ENCODE results near the gene OR51B6. TPM values are rescaled to one million over a fixed set of nuclear protein-coding genes. Genes with fewer than 3 reads are reported as not detected.
"Not testable (repeated sequence)": the region's sequence is repeated elsewhere in the genome, so short reads cannot be mapped to it uniquely, and the experiment has no call there.

OR51B6 gene
- total and polyA plus RNA-seq, 2 experiments from 2014 or later = not detected

DNA sequence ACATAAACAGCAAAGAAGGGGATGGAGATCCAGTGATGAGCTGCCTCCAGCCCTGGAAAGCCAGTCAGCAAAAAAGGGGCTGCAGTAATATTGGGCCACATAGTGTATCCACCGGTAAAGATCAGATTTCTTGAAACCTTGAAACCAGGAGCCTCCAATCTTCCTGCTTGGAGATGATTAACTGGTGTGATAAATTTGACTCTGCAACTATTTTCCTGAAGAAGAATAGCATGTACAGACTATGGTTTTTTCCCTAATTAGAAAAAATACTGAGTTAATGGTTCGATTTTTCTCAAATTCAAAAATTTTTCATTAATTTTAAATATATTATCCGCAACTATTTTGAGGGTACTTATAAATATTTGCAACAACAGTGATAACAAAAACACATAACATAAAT lies 27.1 kb upstream of the OR51B6 start, which contains the start of gene OR51B2:
TSS of gene OR51B2 (minus strand) at position 101 of the 400 bp plus-strand sequence. CDS start at position 101, 0 bp downstream.
- no peak within 1 kb of the TSS for H3K4me2 ChIP-seq (ENCODE audit: unreplicated experiment)
- DNase-seq = no peak
- H3K4me3 ChIP-seq = no peak within 1 kb of the TSS
- no peak for TF ChIP-seq EZH2phosphoT487 (IDR thresholded peaks at IDR 0.05; ENCODE audit: insufficient read depth, low read depth)
- no peaks in the 10 kb centered on the region for H3K9me3 ChIP-seq (ENCODE audit: low read depth)
- WGBS, 2 experiments (ENCODE audit: low coverage in 1 of 2, low lambda C conversion rate in 2 of 2, missing lambda C conversion rate in 2 of 2) = 74 to 78% methylated on average over 3 of the region's 3 CpGs
- no peaks in the 10 kb centered on the region for H3K36me3 ChIP-seq (ENCODE audit: low read depth)
- no peaks in the 10 kb centered on the region for H3K4me1 ChIP-seq (ENCODE audit: insufficient read depth)
- H3K27ac ChIP-seq = no peak within 1 kb of the TSS
- no peaks in the 10 kb centered on the region for H3K27me3 ChIP-seq (replicated peaks; ENCODE audit: insufficient read depth)
- H3K79me2 ChIP-seq (ENCODE audit: insufficient read depth) = no peaks in the 10 kb centered on the region
- no peak within 1 kb of the TSS for H3K9ac ChIP-seq
- no peak within 1 kb of the TSS for H2AFZ ChIP-seq
- H3K9me2 ChIP-seq (ENCODE audit: insufficient read depth) = peaks cover 6% of the 10 kb centered on the region; the same call in 1 of the 2 replicates
- no peaks in the 10 kb centered on the region for H3F3A ChIP-seq (ENCODE audit: insufficient read depth)
- H4K20me1 ChIP-seq (ENCODE audit: insufficient read depth) = no peaks in the 10 kb centered on the region
- in situ Hi-C loops (cut with MboI) = no loop called here

DNA sequence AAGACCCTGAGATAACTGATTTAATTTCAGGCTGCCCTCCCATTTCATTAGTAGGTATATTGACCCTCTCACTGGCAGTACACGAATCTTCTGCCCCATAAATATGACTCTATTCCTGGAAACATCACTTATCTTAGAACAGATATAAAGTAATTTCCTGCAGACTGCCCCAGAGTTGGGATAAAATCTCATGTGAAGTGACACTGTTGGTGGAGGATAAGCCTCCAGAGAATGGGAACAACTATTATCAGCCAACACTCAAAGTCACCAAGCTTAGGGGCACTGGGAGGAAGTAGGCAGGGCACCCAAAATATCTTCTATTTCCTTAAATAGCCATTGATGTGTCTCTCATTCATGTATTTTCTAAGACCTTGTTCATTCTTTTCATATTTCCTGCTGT lies 16.1 kb upstream of the OR51B6 start:
- Histone ChIP-seq H3K27ac (no peak overlapping the region), H3F3A (ENCODE audit: insufficient read depth) (no peaks in the 10 kb centered on the region), H3K4me2 (ENCODE audit: unreplicated experiment) (no peak overlapping the region), H3K4me1 (ENCODE audit: insufficient read depth) (peaks cover 15% of the 10 kb centered on the region), H3K9me3 (ENCODE audit: low read depth) (no peaks in the 10 kb centered on the region), H3K9me2 (ENCODE audit: insufficient read depth) (no peaks in the 10 kb centered on the region), H3K9ac (no peak overlapping the region), H4K20me1 (ENCODE audit: insufficient read depth) (no peaks in the 10 kb centered on the region), H3K27me3 (replicated peaks; ENCODE audit: insufficient read depth) (no peaks in the 10 kb centered on the region), H2AFZ (peak overlapping the region; percentile 53), H3K79me2 (ENCODE audit: insufficient read depth) (no peaks in the 10 kb centered on the region), H3K36me3 (ENCODE audit: low read depth) (no peaks in the 10 kb centered on the region), H3K4me3 (no peak overlapping the region)
- 46 to 59% methylated on average over 1 of the region's 1 CpG for WGBS, 2 experiments (ENCODE audit: low coverage in 1 of 2, low lambda C conversion rate in 2 of 2, missing lambda C conversion rate in 2 of 2)
- in situ Hi-C loops (cut with MboI) = no loop called here
- TF ChIP-seq EZH2 (IDR thresholded peaks at IDR 0.05; ENCODE audit: insufficient read depth, poor library complexity, severe bottlenecking) = no peak
- TF ChIP-seq EZH2phosphoT487 (IDR thresholded peaks at IDR 0.05; ENCODE audit: insufficient read depth, low read depth) = no peak
- DNase-seq = no peak

GRCh38 chr11:5336331-5336730 lies 15.0 kb upstream of the OR51B6 start:
- H4K20me1 ChIP-seq (ENCODE audit: insufficient read depth) = no peaks in the 10 kb centered on the region
- peaks cover 15% of the 10 kb centered on the region for H3K4me1 ChIP-seq (ENCODE audit: insufficient read depth)
- no peaks in the 10 kb centered on the region for H3K9me2 ChIP-seq (ENCODE audit: insufficient read depth)
- no peak overlapping the region for H3K4me2 ChIP-seq (ENCODE audit: unreplicated experiment)
- H3F3A ChIP-seq (ENCODE audit: insufficient read depth) = no peaks in the 10 kb centered on the region
- no peaks in the 10 kb centered on the region for H3K36me3 ChIP-seq (ENCODE audit: low read depth)
- H3K27ac ChIP-seq = no peak overlapping the region
- H3K9me3 ChIP-seq (ENCODE audit: low read depth) = no peaks in the 10 kb centered on the region
- no peak overlapping the region for H2AFZ ChIP-seq
- peak; percentile 26 for DNase-seq
- no peak overlapping the region for H3K9ac ChIP-seq
- TF ChIP-seq EZH2phosphoT487 (IDR thresholded peaks at IDR 0.05; ENCODE audit: insufficient read depth, low read depth) (no peak), EZH2 (IDR thresholded peaks at IDR 0.05; ENCODE audit: insufficient read depth, poor library complexity, severe bottlenecking) (no peak)
- no peaks in the 10 kb centered on the region for H3K27me3 ChIP-seq (replicated peaks; ENCODE audit: insufficient read depth)
- H3K79me2 ChIP-seq (ENCODE audit: insufficient read depth) = no peaks in the 10 kb centered on the region
- in situ Hi-C loops (cut with MboI) = no loop called here
- H3K4me3 ChIP-seq = no peak overlapping the region

- in situ Hi-C loops (cut with MboI); H3K9me3 ChIP-seq (ENCODE audit: low read depth); H3K9me2 ChIP-seq (ENCODE audit: insufficient read depth); H3K4me2 ChIP-seq (ENCODE audit: unreplicated experiment); DNase-seq; H3F3A ChIP-seq (ENCODE audit: insufficient read depth); H3K36me3 ChIP-seq (ENCODE audit: low read depth); H3K27me3 ChIP-seq (replicated peaks; ENCODE audit: insufficient read depth); H3K9ac ChIP-seq; H3K4me3 ChIP-seq; H2AFZ ChIP-seq; H4K20me1 ChIP-seq (ENCODE audit: insufficient read depth); H3K27ac ChIP-seq; H3K79me2 ChIP-seq (ENCODE audit: insufficient read depth): not testable (repeated sequence)
- H3K4me1 ChIP-seq (ENCODE audit: insufficient read depth) = peaks cover 15% of the 10 kb centered on the region
- 31 to 36% methylated on average over 1 of the region's 1 CpG for WGBS, 2 experiments (ENCODE audit: low coverage in 1 of 2, low lambda C conversion rate in 2 of 2, missing lambda C conversion rate in 2 of 2)
Measured at GRCh38 chr11:5337253-5337652, 14.1 kb upstream of the OR51B6 start.

- no peak overlapping the region for H3K27ac ChIP-seq
- H3K27me3 ChIP-seq (replicated peaks; ENCODE audit: insufficient read depth) = no peaks in the 10 kb centered on the region
- no peaks in the 10 kb centered on the region for H3K36me3 ChIP-seq (ENCODE audit: low read depth)
- H3K4me1 ChIP-seq (ENCODE audit: insufficient read depth) = peaks cover 6% of the 10 kb centered on the region
- no peaks in the 10 kb centered on the region for H3K79me2 ChIP-seq (ENCODE audit: insufficient read depth)
- no peaks in the 10 kb centered on the region for H3K9me2 ChIP-seq (ENCODE audit: insufficient read depth)
- 93 to 97% methylated on average over 1 of the region's 1 CpG for WGBS, 2 experiments (ENCODE audit: low coverage in 1 of 2, low lambda C conversion rate in 2 of 2, missing lambda C conversion rate in 2 of 2)
- H4K20me1 ChIP-seq (ENCODE audit: insufficient read depth) = no peaks in the 10 kb centered on the region
- no peak for DNase-seq
- no peak for TF ChIP-seq EZH2 (IDR thresholded peaks at IDR 0.05; ENCODE audit: insufficient read depth, poor library complexity, severe bottlenecking)
- no peak for TF ChIP-seq EZH2phosphoT487 (IDR thresholded peaks at IDR 0.05; ENCODE audit: insufficient read depth, low read depth)
- no peak overlapping the region for H2AFZ ChIP-seq
- H3K4me3 ChIP-seq = no peak overlapping the region
- no peaks in the 10 kb centered on the region for H3K9me3 ChIP-seq (ENCODE audit: low read depth)
- in situ Hi-C loops (cut with MboI) = no loop called here
- no peak overlapping the region for H3K9ac ChIP-seq
- H3K4me2 ChIP-seq (ENCODE audit: unreplicated experiment) = no peak overlapping the region
- H3F3A ChIP-seq (ENCODE audit: insufficient read depth) = no peaks in the 10 kb centered on the region
Measured at GRCh38 chr11:5339771-5340322, 11.5 kb upstream of the OR51B6 start.

All from GM23248 (cell line).